Stomach (tissue), 9 donors: ENCODE results near the gene FAM151B. TPM values are rescaled to one million over a fixed set of nuclear protein-coding genes. Genes with fewer than 3 reads are reported as not detected.

ENCODE experiments used
- DNase-seq, 2 donors: peaks; one replicate each; pipeline versions ENCODE4 v3.0.0 to v3.0.0-alpha.2; 2013 to 2019
- H3K27ac ChIP-seq, 5 donors: fragments of 200-600 bp in 4 of 5; sonication (generic) in 4 of 5; one replicate each; pipeline ENCODE4 v1.5.1; 2013 to 2019; ENCODE audit warnings: mild to moderate bottlenecking in 1 of 5, moderate library complexity in 1 of 5
- H3K27me3 ChIP-seq, 3 donors: fragments of 200-600 bp; sonication (generic); one replicate each; pipeline ENCODE4 v1.5.1; 2017 to 2019; ENCODE audit warnings: mixed run types in 1 of 3
- H3K36me3 ChIP-seq, 4 donors: fragments of 200-600 bp; sonication (generic); 1 replicate in 3 of 4; 2 replicates in 1 of 4; pipeline ENCODE4 v1.5.1; 2016 to 2019
- H3K4me1 ChIP-seq, 4 donors: fragments of 200-600 bp; sonication (generic); one replicate each; pipeline ENCODE4 v1.5.1; 2016 to 2019
- H3K4me3 ChIP-seq, 4 donors: fragments of 200-600 bp; sonication (generic) in 3 of 4; one replicate each; pipeline ENCODE4 v1.5.1; 2016 to 2019; ENCODE audit warnings: mild to moderate bottlenecking in 1 of 4
- H3K9me3 ChIP-seq, 4 donors: fragments of 200-600 bp; sonication (generic); one replicate each; pipeline ENCODE4 v1.5.1; 2016 to 2019
- CTCF ChIP-seq, 7 experiments: fragments of 450-650 bp in 4 of 7; fragments of 200-600 bp in 3 of 7; sonication (generic) in 3 of 7; IDR thresholded peaks; one replicate each; pipeline ENCODE4 v1.5.1; 2016 to 2019; ENCODE audit warnings: antibody characterized with exemption in 7 of 7, control low read depth in 2 of 7, mild to moderate bottlenecking in 1 of 7
- EP300 ChIP-seq: sonication (generic); formaldehyde crosslinking; IDR thresholded peaks from one replicate; pipeline ENCODE4 v1.6.1; 2017; ENCODE audit warnings: antibody characterized with exemption
- POLR2A ChIP-seq, 4 donors: fragments of 450-650 bp; IDR thresholded peaks; one replicate each; pipeline ENCODE4 v1.6.1; 2016; ENCODE audit warnings: antibody characterized with exemption in 4 of 4, control low read depth in 2 of 4, mild to moderate bottlenecking in 1 of 4, moderate library complexity in 1 of 4
- POLR2AphosphoS5 ChIP-seq, 3 donors: sonication (generic); formaldehyde crosslinking; IDR thresholded peaks; one replicate each; pipeline ENCODE4 v1.6.1; 2016; ENCODE audit warnings: antibody characterized with exemption in 3 of 3
- WGBS, 5 donors: extraction: QIAGEN DNeasy Blood & Tissue Kit in 3 of 5; methylation state at CpG; one replicate each; pipeline versions ENCODE4 v1.1.5 to v1.1.7; 2013 to 2018; 5-methylcytosine and 5-hydroxymethylcytosine counted together
- intact Hi-C: fragments of 100-400 bp; cut with DNase I; formaldehyde crosslinking; loops from one replicate; pipeline ENCODE4 v1.15.1; 2023; ENCODE audit warnings: low total_unique reads
- polyA plus RNA-seq, 3 donors: library from polyadenylated mRNA; stranded (reverse); fragments of 200-250 nt; gene quantifications; one replicate each; pipeline ENCODE4 v1.2.3, GENCODE V29; 2013
- total RNA-seq, 5 donors: library from RNA; depleted of rRNA; stranded (reverse); fragments of >200 nt; gene quantifications; one replicate each; pipeline versions ENCODE4 v1.1.0 to v1.2.3, GENCODE V29; 2014 to 2016
- donor health status: healthy with polysubstance abuse.
- donor health status: Bipolar disorder and iron deficiency.
- donor health status: healthy.

Gene FAM151B
- total and polyA plus RNA-seq, 8 donors = 0.56 to 14.7 (median 3.4) TPM; not detected in 2

- Histone ChIP-seq H3K4me1 (peaks cover 0 to 12% (median 8%) of the 10 kb centered on the region in 4 donors), H3K36me3 (peaks cover 0 to 55% (median 43%) of the 10 kb centered on the region in 4 donors), H3K9me3 (peaks cover 0 to 23% (median 11%) of the 10 kb centered on the region in 4 donors), H3K27me3 (no peaks in the 10 kb centered on the region), H3K4me3 (no peak overlapping the region), H3K27ac (no peak overlapping the region)
- TF ChIP-seq EP300 (no peak), CTCF (IDR thresholded peaks at IDR 0.05) (no peak), POLR2A (IDR thresholded peaks at IDR 0.05) (no peak), POLR2AphosphoS5 (IDR thresholded peaks at IDR 0.05) (no peak)
- intact Hi-C loops = no loop called here
- DNase-seq = no peak
- WGBS, 5 donors = 72 to 82% (median 74%) methylated on average over 4 of the region's 4 CpGs
Observed at GRCh38 chr5:80482578-80482977, 5.3 kb upstream of the FAM151B start.

GRCh38 chr5:80483636-80484232, 4.2 kb upstream of the FAM151B start:
- DNase-seq = no peak
- Histone ChIP-seq H3K27ac (no peak overlapping the region), H3K4me3 (no peak overlapping the region), H3K27me3 (no peaks in the 10 kb centered on the region), H3K36me3 (peaks cover 0 to 52% (median 36%) of the 10 kb centered on the region in 4 donors), H3K9me3 (peaks cover 0 to 23% (median 11%) of the 10 kb centered on the region in 4 donors), H3K4me1 (peaks cover 0 to 18% (median 15%) of the 10 kb centered on the region in 4 donors)
- TF ChIP-seq POLR2A (IDR thresholded peaks at IDR 0.05) = no peak
- TF ChIP-seq CTCF (IDR thresholded peaks at IDR 0.05) = no peak
- TF ChIP-seq POLR2AphosphoS5 (IDR thresholded peaks at IDR 0.05) = no peak
- TF ChIP-seq EP300 = no peak
- intact Hi-C loops = no loop called here
- 95 to 99% (median 96%) methylated on average over 3 of the region's 3 CpGs for WGBS, 5 donors

- TF ChIP-seq POLR2AphosphoS5 (IDR thresholded peaks at IDR 0.05) (no peak), EP300 (no peak), POLR2A (IDR thresholded peaks at IDR 0.05) (no peak), CTCF (IDR thresholded peaks at IDR 0.05) (no peak)
- no peak for DNase-seq
- Histone ChIP-seq H3K4me1 (peaks cover 0 to 29% (median 17%) of the 10 kb centered on the region in 4 donors), H3K27ac (peak overlapping the region; percentile 76 to 89 (median 85)), H3K36me3 (peaks cover 0 to 30% (median 23%) of the 10 kb centered on the region in 4 donors), H3K4me3 (peak overlapping the region; percentile 64 to 82 (median 76)), H3K27me3 (no peaks in the 10 kb centered on the region), H3K9me3 (peaks cover 0 to 16% (median 7%) of the 10 kb centered on the region in 4 donors)
- 53 to 59% (median 56%) methylated on average over 18 of the region's 18 CpGs for WGBS, 5 donors
- intact Hi-C loops = no loop called here
Observed at GRCh38 chr5:80487444-80487828, 464 bp upstream of the FAM151B start.

- peaks cover 0 to 29% (median 17%) of the 10 kb centered on the region in 4 donors for H3K4me1 ChIP-seq
- no peaks in the 10 kb centered on the region for H3K36me3 ChIP-seq
- TF ChIP-seq POLR2AphosphoS5 (IDR thresholded peaks at IDR 0.05) (no peak), POLR2A (IDR thresholded peaks at IDR 0.05) (no peak), EP300 (no peak), CTCF (IDR thresholded peaks at IDR 0.05) (no peak)
- no peak for DNase-seq
- 90 to 100% (median 95%) methylated on average over 3 of the region's 3 CpGs for WGBS, 5 donors
- intact Hi-C loops = loop anchor here (10.0 kb wide), 1 partner anchor 174 kb away; no protein-coding TSS in a partner anchor
- no peak overlapping the region for H3K4me3 ChIP-seq
- no peaks in the 10 kb centered on the region for H3K27me3 ChIP-seq
- H3K9me3 ChIP-seq = no peaks in the 10 kb centered on the region
- no peak overlapping the region for H3K27ac ChIP-seq
Observed at GRCh38 chr5:80491296-80491695, 3.4 kb downstream of the FAM151B start.
